Measurements from ENCODE around the gene NGB.
"Not testable (repeated sequence)": the region's sequence is repeated elsewhere in the genome, so short reads cannot be mapped to it uniquely, and the experiment has no call there.

The NGB gene, protein sequence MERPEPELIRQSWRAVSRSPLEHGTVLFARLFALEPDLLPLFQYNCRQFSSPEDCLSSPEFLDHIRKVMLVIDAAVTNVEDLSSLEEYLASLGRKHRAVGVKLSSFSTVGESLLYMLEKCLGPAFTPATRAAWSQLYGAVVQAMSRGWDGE

DNA sequence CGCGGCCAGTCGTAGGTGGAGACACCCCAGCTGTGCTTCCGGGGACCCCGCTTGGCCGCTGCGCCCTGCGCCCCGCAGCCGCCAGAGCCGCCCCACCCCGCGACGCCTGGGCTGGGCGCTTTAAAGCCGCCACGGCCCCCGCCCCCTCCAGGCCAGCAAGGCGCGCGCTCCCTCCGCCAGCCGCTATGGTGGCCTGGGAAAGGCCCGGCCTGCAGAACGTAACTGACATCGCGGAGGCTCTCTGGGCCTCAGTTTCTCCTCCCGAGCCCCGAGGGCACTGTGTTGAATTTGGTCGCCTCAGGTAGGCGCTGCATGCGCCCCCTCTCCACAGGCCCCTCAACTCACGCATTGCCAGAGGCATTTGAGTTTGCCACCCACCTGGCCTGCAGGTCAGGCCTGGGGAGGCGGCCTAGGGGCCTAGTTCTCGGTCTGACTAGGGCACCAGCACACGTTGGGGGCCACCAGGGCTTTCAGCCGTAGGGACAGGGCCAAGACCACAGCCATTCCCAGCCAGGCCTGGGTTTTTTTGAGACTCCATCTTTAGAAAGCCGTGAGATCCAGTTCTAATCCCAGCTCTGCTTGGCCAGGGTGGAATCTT is at the start of gene NGB:
TSS of gene NGB (minus strand) at position 94 of the 598 bp plus-strand sequence. CDS start 269 bp downstream, outside the sequence.
- DNase-seq: no peak

DNA sequence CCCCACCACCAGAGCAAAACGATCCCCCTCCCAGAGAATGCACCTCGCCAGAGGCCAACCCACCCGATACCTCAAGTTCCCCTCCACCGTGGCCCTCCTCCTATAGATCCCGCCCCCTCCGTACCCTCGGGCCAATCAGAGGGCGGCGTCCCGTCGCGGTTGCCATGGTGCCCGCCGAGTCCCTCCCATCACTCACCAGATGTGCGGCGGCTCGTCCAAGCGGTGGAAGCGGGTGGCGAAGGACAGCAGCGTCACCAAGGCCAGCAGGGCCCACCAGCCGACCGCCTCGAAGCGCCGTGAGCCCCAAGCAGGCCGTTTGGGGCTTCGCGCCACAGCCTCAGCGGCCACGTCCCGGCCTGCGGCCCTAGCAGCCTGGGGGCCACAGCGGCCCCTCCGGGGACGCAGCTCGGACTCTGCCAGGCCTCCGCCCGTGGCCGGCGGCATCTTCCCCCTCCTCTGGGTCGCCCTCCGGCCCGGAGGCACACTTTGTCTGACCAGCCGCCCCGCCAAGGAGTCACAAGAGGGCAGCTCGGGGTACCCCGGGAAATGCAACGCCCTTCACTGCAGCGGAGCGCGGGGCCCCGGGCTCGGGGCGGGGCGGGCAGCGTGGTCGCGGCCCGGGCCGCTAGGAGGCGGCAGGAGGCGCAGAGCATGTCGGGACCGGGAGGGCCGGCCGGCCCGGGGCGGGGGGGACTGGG is 49.4 kb upstream of the NGB start, which contains the start of gene POMT2:
TSS of gene POMT2 (minus strand) at position 646 of the 698 bp plus-strand sequence. CDS start at position 444, 202 bp downstream.
- peak; percentile 77 for DNase-seq

DNA sequence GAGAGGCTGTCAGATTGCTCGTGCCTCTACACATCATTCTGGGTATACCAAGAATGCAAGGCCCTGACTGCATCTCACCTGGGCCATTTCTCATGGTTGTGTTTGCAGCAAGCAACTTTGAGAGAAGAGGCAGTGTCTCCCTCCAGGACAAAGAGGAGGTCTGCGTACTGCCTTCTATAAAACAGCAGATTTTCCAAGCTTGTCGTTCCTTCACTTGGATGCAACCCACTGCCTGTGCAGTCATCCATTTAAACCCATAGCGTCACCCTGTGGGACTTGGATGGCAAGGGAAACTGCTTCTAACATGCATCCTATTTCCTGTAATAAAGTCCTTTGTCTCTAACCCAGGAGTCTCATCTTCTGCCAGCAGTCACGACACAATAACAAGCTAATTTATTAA is 48.4 kb upstream of the NGB start:
- DNase-seq: no peak

DNA sequence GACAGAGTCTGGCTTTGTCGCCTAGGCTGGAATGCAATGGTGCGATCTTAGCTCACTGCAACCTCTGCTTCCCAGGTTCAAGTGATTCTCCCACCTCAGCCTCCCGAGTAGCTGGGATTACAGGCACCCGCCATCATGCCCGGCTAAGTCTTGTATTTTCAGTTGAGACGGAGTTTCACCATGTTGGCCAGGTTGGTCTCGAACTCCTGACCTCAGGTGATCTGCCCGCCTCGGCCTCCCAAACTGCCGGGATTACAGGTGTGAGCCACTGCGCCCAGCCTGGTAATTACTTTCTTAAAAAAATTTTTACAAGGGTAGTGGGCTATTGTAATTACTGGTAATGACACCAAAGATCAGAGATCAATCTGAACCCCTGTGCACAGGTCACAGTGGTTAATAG is 47.8 kb upstream of the NGB start:
- DNase-seq: not testable (repeated sequence)

DNA sequence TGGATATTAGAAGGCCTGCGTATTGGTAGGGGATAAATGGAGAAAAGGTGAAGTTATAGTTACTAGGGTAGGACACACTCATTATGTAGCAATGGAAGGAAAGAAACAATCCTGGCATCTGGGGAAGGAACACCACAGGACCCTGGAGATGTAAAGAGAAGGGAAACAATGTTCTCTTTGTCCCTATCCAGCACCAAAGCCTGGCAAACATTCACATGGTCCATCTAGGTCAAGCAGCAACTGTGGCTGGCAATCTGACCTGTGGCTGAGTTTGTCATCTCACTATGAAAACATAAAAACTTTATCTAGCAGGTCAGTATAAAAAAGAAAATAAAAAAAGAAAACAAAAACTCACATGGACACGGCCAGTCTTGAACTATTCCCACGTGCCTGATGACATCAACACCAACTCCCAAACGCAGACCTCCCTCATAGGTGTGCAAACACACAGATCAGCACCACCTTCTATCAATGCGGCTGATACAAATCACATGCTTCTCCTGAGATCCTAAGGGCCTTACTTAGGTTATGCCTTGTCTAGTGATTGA is 47.1 kb upstream of the NGB start:
- no peak for DNase-seq

DNA sequence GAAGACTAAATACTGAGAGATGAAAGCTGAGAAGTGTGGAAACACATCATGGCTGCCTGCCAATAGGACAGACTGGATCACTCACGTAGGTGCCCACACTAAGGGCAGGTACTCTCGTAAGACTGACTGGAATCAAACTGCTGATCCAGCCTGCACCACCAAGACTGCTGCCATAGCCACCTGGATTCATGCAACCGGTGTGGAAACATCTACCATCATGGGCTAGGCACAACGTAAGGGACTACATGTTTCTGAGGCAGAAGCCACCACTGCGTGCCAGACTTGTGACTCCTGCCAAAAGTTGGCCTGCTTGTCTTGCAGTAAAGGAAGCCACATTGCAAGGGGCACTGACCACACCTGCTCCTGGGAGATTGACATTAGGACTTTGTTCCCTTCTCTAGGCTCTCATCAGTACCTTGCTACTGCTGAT is 45.9 kb upstream of the NGB start:
- no peak for DNase-seq

DNA sequence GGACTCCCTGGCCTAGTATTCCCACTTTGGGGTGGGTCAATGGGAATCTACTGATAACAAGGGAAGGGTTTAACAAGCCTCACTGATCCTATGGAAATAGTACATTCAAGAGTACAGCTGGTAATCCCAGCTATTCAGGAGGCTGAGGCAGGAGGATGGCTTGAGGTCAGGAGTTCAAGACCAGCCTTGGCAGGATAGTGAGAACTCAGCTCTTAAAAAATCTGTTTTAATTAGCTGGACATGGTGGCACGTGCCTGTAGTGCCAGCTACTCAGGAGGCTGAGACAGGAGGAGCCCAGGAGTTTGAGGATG is 45.1 kb upstream of the NGB start:
- no peak for DNase-seq

DNA sequence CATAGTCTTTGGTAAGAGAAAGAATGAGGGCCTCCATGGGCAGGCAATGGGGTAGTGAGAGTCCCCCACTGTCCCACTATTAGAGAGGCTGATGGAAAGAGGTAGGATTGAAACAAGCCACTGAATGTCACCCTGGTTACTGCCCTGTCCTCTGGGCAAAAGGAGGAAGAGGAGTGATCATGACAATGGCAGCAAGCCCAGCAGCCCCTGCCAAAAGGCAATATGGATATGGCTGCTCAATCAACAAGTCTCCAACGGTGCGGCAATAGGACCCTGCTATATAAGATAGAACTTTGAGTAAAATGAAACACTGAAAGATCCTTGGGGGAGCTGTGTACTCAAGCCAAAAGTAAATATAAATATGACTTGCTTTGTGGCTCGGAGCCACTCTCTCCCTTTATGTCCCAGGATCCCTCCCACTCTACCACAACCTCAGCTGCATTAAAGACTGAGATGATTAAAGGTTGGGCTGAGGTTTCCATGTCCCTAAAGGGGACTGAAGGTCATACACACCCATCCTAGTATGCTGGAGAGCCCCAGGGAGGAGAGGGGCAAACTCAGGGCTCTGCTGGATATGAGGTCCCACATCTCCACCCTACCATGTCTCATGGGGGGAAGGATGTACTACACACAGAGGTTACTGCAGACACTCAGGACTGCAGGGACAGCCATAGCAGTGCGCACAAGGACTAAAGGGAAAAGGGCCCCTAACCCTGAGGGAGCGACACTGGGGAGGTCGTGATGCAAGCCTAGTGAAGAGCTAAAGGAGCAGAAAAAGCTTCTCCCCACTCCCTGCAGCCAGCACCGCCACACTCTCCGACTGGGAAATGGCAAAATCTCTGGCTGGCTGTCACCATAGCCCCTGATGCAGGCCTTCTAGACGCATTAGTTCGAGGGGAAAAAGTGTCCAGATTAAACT is 43.8 kb upstream of the NGB start:
- no peak for DNase-seq

DNA sequence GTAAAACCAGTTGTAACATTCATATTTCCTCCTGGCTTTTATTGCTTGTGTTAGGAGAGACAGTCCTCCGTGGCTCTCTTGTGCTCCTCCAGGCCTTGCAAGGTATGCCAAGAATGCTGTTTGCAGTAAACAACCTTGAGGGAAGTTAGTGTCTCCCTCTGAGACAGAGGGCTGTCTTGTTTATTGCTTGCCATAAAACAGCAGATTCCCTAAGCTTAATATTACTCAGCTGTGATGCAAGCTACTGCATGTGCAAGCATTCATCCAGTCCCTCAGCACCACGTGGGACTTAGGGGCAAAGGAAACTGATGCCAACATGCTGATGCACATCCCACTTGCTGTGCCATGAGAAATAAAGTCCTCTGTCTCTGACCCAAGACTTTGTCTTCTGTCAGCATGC is 43.0 kb upstream of the NGB start:
- peak; percentile 28 for DNase-seq

DNA sequence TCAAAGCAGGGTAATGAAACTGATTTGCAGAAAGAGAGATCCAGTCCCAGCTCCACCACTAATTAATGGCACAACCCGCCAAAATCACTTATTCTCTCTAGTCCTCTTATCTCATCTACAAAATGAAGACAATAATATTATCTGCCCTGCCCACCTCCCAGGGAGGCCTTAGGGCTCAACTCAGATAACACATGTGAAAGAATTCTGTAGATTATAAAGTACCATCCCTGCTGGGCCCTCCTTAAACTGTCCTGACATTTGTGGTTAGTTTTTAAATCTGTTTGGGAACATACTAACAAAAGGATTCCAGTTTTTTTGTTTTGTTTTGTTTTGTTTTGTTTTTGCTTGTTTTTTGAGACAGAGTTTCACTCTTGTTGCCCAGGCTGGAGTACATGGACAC is 42.4 kb upstream of the NGB start:
- DNase-seq: no peak

DNA sequence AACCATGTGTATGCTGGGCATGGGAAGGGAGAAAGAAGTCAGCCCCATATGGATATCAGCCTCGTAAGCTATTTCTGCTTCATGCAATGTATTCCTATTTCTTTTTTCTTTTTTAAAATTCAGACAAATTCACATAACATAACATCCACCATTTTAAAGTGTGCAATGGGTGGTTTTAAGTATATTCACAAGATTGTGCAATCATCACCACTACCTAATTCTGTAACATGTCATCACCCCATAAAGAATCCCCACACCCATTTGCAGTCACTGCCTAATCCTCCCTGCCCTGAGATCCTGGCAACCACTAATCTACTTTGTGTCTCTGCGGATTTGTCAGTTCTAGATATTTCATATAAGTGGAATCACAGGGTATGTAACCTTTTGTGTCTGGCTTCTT is 40.2 kb upstream of the NGB start:
- DNase-seq: no peak

DNA sequence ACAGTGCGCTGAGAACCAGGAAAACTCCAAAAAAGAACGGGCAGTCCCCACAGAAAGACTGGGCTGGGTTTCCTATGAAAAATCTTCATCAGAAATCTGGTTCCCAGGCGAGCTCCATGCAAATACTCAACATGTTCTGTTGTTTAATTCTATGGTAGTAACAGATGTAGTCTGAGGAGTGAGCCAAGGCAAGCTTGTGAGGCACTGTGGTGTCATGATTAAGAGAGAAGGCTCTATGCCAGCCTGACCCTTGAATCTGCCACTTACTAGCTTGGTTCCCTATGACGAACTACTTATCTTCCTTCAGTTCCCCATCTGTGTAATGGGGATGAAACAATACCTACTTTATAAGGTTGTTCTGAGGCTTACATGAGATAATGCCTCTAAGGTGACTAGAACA is 39.0 kb upstream of the NGB start:
- DNase-seq: no peak

DNA sequence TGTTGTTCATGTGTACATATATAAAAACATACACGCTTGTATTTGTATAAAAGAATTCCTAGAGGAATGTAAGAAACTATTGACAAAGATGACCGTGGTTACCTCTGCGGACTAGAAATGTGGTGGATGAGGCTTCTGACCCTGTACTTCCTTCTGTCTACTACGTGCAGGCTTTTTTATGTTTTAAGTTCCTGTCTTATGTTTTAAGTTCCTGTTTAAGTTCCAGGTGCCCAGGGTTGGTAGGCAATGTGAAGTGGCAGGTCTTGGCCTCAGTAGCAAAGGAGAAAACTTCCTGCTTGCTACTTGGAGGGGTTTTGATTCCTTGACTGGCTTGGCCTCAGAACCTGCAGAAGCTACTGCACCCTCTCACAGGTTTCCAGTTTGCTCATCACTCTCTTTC is 38.1 kb upstream of the NGB start:
- no peak for DNase-seq

DNA sequence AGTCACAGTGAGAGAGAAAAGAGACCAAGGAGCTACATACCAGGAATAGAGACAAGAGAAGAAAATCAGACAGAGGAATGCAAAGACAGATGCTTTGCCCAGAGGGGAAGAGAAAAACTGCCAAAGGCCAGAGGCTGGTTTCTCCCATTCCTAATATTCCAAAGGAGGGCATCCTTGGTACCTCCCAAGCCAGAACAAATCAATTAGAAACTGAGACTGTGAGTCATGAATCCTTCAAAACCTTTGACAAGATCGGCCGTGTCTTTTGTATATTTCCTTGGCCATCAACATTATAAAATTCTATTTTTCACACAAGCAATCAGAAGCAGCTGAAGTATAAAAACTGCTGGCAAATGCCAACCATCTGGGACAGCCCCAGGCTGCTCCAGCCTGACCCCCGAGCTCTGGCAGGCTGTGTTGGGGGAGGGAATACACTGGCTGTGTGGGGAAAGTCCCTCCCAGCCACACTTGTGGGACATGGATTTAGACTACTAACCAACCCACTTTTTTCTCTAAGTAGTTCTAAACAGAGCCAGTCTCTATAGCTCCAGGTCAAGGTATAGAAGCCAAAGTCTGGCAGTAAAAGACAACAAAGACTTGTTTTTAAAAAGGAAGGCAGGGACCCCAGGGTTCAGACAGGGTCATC is 36.0 kb upstream of the NGB start:
- DNase-seq: no peak

DNA sequence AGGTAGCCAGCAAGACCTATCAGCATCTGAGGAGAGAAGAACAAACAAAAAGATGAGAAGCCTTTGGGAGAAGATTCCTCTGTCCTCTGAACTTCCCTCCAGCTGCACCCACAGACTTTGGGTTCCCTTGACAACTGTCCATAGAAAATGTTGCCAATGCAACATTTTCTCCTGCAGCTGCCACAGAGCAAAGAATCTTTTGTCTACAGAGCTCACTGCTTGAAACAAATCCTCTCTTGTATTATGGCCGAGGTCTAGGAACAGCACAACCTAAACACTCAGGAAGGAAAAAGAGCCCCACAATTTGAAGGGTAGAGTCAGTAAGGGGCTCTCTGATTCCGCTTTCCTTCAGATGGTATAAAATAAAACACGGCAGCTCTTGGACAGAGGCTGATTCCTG is 35.4 kb upstream of the NGB start:
- no peak for DNase-seq

DNA sequence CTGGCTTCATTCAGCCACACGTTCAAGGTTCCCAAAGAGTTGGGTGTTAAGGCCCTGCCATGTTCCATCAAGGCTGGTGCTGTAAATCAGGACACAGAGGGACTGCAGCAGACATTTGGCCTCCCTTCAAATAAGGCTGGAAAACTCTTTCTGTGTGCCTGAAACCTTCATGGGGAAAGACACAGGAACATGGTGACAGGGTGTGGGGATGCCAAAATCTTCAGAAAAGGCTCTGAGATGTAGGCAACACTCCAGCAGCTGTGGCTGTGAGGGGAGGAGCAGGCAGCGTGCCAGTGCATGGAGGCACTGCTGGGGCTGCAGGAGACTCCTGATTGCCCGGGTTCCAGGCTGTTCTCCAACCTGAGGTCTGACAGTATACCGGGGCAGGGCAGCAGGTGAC is 34.7 kb upstream of the NGB start:
- DNase-seq: no peak

DNA sequence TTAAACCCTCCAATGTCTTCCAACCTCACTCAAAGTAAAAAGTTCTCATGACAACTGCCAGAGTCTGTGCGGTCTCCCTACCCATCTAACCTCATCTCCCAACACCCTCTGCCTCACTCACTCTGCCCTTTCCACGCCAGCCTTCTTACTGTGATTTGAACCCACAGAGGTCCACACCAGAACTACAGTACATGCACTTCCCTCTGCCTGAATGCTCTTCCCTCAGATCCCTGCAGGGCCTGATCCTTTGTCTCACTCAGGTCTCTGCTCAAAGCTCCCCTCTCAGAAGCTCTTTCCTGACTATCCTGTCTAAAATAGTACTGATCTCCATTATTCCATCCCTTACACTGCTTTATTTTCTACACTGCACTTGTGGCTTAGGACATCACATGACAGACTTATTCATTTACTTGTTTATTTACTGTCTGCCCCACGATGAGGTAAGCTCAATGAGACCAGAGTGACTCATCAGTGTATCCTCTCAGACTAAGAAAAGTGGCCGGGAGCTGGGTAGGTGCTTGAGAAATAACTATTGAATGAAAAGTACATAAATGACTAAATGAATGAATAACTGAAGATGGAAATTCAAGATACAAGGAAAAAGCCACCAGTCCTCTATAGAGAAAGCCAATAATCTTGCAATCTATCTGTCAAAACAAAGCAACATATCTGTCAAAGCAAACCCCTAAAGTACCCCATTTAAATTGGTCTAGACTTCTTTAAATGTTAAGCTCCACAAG is 32.6 kb upstream of the NGB start:
- peak; percentile 81 for DNase-seq

DNA sequence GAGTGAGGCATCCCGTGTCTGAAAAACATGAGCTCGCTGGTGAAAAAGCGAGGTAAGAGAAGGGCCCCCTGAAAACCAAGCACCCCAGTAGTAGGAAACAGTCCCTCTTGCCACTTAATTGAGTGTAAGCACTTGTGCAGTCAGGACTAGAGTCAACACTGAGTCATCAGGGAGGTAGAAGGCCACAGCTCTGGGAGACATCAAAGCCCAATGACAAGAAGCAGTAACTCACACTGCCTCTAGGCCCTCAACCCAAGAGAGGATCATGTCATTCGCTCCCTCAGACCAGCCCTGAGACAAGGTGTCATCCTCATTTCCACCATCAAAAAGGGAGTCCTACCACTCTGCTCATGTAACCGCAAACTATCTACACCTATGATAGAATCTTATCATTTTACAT is 31.9 kb upstream of the NGB start:
- no peak for DNase-seq

DNA sequence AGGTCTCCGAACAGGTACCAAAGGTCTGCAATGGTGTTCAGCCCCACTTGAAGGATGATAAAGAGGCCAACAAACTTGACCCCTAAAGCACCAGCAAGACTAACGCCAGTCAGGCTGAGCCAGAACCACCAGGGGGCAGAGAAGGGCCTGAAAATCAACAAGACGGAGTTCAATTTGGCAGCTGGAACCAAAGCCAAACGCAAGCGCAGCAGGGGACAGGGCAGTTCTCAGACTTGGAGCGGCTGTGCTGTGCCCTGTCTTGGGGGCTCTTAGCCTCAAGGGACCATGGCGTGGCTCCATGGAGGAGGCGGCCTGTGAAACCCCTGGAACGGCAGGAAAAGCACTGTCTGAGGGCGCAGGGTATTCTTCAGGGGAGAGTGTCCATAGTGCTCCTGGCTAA is 30.1 kb upstream of the NGB start:
- DNase-seq: peak; percentile 47

DNA sequence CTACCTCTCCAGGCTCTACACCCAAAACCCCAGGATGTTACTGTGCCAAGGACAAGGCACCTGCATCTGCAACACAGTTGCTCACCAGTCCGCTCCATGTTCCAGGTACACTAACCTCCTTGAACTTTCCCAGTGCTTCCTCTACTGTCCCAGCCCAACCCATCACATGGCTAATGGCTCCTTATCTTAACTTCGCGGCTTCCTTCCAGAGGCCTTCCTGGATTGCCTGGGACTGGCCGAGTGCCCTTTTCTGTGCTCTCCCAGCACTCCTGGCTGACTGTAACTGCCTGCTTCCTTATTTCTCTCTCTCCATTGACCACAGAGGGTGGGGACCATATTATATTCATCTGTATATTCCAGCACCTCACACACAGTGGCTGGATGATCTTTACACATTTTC is 28.8 kb upstream of the NGB start:
- DNase-seq: no peak

DNA sequence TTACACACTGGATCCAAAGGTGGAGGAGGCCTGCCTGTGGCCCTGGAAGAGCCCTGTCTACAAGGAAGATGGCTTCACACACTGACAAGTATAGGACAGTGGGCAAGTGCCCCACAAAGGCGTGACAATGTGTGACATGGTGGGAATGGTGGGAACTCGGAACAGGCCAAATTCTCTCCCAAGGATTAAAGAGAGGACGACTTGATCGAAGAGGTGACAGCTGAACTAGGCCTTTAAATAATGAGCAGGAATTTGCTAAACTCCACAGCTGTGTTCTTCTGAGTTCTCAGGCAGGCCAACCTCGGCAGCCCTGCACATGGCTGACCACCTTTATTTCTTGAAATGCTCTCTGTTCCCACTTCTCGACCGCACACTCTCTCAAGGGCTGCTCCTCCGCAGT is 25.9 kb upstream of the NGB start:
- DNase-seq: no peak

DNA sequence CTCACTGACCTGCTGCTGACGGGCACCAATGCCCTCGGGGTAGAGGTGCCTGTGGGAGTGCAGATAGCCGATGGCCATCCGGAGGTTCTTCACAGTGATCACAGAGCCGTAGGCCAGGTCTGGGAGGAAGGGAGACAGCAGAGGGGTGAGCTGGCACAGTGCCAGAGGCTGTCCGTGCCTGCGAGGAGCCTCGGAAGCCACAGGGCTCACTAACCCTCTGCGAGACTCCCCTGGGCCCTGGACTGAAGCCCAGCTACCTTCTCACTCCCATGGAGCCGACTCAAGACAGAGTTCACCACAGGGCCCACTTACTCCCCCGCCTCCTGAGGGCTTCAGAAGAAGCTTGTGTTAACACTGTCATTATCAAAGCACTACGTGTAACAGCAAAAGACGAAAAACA is 25.1 kb upstream of the NGB start:
- no peak for DNase-seq
